ENCODE measurements around the gene PTCD2. TPM values are rescaled to one million over a fixed set of nuclear protein-coding genes. Genes with fewer than 3 reads are reported as not detected.

The PTCD2 gene
- 10 to 100 TPM; 13.8 to 19.9 TPM for total RNA-seq

GRCh38 chr5:72319976-72320752 lies at the start of gene PTCD2, which contains the start of gene MRPS27:
Gene PTCD2, plus strand, starts transcription at chr5:72320373. Its CDS starts 10 bp downstream, at chr5:72320383.
Gene MRPS27, minus strand, starts transcription at chr5:72320240. Its CDS starts 19 bp downstream, at chr5:72320221.
- H3K27ac Mint-ChIP-seq: peak within 1 kb of the TSS; percentile 93
- peak; percentile 92 to 96 for DNase-seq
- H3K27me3 Mint-ChIP-seq (ENCODE audit: low read depth): no peaks in the 10 kb centered on the region
- H3K4me1 Mint-ChIP-seq (ENCODE audit: low read depth): peaks cover 45% of the 10 kb centered on the region
- peak; percentile 100 for ATAC-seq (replicated peaks in 1 of 2)
- H3K36me3 Mint-ChIP-seq (ENCODE audit: insufficient read depth in 2 of 2): peaks cover 8 to 10% of the 10 kb centered on the region in 2 donors
- H3K9me3 Mint-ChIP-seq: no peaks in the 10 kb centered on the region
- H3K4me3 Mint-ChIP-seq: peak within 1 kb of the TSS; percentile 90 to 97

GRCh38 chr5:72271702-72272101 lies 48.5 kb upstream of the PTCD2 start:
- peaks cover 3 to 15% of the 10 kb centered on the region in 2 donors for H3K36me3 Mint-ChIP-seq (ENCODE audit: insufficient read depth in 2 of 2)
- no peaks in the 10 kb centered on the region for H3K27me3 Mint-ChIP-seq (ENCODE audit: low read depth)
- H3K4me3 Mint-ChIP-seq: no peak overlapping the region
- peaks cover 0 to 5% of the 10 kb centered on the region in 2 donors for H3K9me3 Mint-ChIP-seq
- no peak overlapping the region for H3K27ac Mint-ChIP-seq
- H3K4me1 Mint-ChIP-seq (ENCODE audit: low read depth): peaks cover 10% of the 10 kb centered on the region
- no peak for ATAC-seq (replicated peaks in 1 of 2)
- DNase-seq: no peak

GRCh38 chr5:72272398-72272797 lies 47.8 kb upstream of the PTCD2 start:
- ATAC-seq (replicated peaks in 1 of 2) (no peak), DNase-seq (no peak)
- H3K27ac Mint-ChIP-seq: no peak overlapping the region
- no peaks in the 10 kb centered on the region for H3K27me3 Mint-ChIP-seq (ENCODE audit: low read depth)
- no peak overlapping the region for H3K4me3 Mint-ChIP-seq
- peaks cover 10% of the 10 kb centered on the region for H3K4me1 Mint-ChIP-seq (ENCODE audit: low read depth)
- peaks cover 0 to 5% of the 10 kb centered on the region in 2 donors for H3K9me3 Mint-ChIP-seq
- peaks cover 5 to 21% of the 10 kb centered on the region in 2 donors for H3K36me3 Mint-ChIP-seq (ENCODE audit: insufficient read depth in 2 of 2)

GRCh38 chr5:72273547-72273946 lies 46.6 kb upstream of the PTCD2 start:
- ATAC-seq (replicated peaks in 1 of 2) (no peak), DNase-seq (no peak)
- Mint-ChIP-seq H3K27ac (no peak overlapping the region), H3K4me1 (ENCODE audit: low read depth) (peaks cover 10% of the 10 kb centered on the region), H3K36me3 (ENCODE audit: insufficient read depth in 2 of 2) (peaks cover 7 to 20% of the 10 kb centered on the region in 2 donors), H3K9me3 (peaks cover 0 to 5% of the 10 kb centered on the region in 2 donors), H3K27me3 (ENCODE audit: low read depth) (no peaks in the 10 kb centered on the region), H3K4me3 (no peak overlapping the region)

GRCh38 chr5:72276219-72276752 lies 43.9 kb upstream of the PTCD2 start:
- Mint-ChIP-seq H3K4me1 (ENCODE audit: low read depth) (peaks cover 10% of the 10 kb centered on the region), H3K27me3 (ENCODE audit: low read depth) (no peaks in the 10 kb centered on the region), H3K36me3 (ENCODE audit: insufficient read depth in 2 of 2) (peaks cover 7 to 29% of the 10 kb centered on the region in 2 donors), H3K27ac (no peak overlapping the region), H3K4me3 (no peak overlapping the region), H3K9me3 (peaks cover 0 to 5% of the 10 kb centered on the region in 2 donors)
- ATAC-seq (replicated peaks in 1 of 2) (no peak), DNase-seq (no peak)

- H3K27me3 Mint-ChIP-seq (ENCODE audit: low read depth): no peaks in the 10 kb centered on the region
- DNase-seq (no peak), ATAC-seq (replicated peaks in 1 of 2) (no peak)
- H3K4me1 Mint-ChIP-seq (ENCODE audit: low read depth): peaks cover 9% of the 10 kb centered on the region
- H3K4me3 Mint-ChIP-seq: no peak overlapping the region
- H3K36me3 Mint-ChIP-seq (ENCODE audit: insufficient read depth in 2 of 2): peaks cover 9 to 43% of the 10 kb centered on the region in 2 donors
- H3K9me3 Mint-ChIP-seq: peaks cover 0 to 5% of the 10 kb centered on the region in 2 donors
- H3K27ac Mint-ChIP-seq: no peak overlapping the region
These were observed 39.5 kb upstream of the PTCD2 start for GRCh38 chr5:72280581-72281069.

GRCh38 chr5:72281430-72281763 lies 38.8 kb upstream of the PTCD2 start:
- H3K36me3 Mint-ChIP-seq (ENCODE audit: insufficient read depth in 2 of 2): peaks cover 7 to 36% of the 10 kb centered on the region in 2 donors
- H3K27ac Mint-ChIP-seq: peak overlapping the region; percentile 24
- peaks cover 1% of the 10 kb centered on the region for H3K4me1 Mint-ChIP-seq (ENCODE audit: low read depth)

GRCh38 chr5:72281764-72282499 lies 38.2 kb upstream of the PTCD2 start:
- peaks cover 4 to 36% of the 10 kb centered on the region in 2 donors for H3K36me3 Mint-ChIP-seq (ENCODE audit: insufficient read depth in 2 of 2)
- no peaks in the 10 kb centered on the region for H3K27me3 Mint-ChIP-seq (ENCODE audit: low read depth)
- DNase-seq (no peak), ATAC-seq (replicated peaks in 1 of 2) (no peak)
- no peak overlapping the region for H3K27ac Mint-ChIP-seq
- H3K4me1 Mint-ChIP-seq (ENCODE audit: low read depth): no peaks in the 10 kb centered on the region
- no peaks in the 10 kb centered on the region for H3K9me3 Mint-ChIP-seq
- no peak overlapping the region for H3K4me3 Mint-ChIP-seq

More at GRCh38 chr5:72281430-72281763, 38.8 kb upstream of the PTCD2 start:
- ATAC-seq (replicated peaks in 1 of 2) (no peak), DNase-seq (no peak)
- H3K27me3 Mint-ChIP-seq (ENCODE audit: low read depth): no peaks in the 10 kb centered on the region
- peaks cover 0 to under 1% of the 10 kb centered on the region in 2 donors for H3K9me3 Mint-ChIP-seq
- H3K4me3 Mint-ChIP-seq: no peak overlapping the region

GRCh38 chr5:72282878-72283277 lies 37.3 kb upstream of the PTCD2 start:
- Mint-ChIP-seq H3K4me3 (no peak overlapping the region), H3K27me3 (ENCODE audit: low read depth) (no peaks in the 10 kb centered on the region), H3K9me3 (no peaks in the 10 kb centered on the region), H3K4me1 (ENCODE audit: low read depth) (no peaks in the 10 kb centered on the region), H3K27ac (peak overlapping the region; percentile 15), H3K36me3 (ENCODE audit: insufficient read depth in 2 of 2) (peaks cover 3 to 28% of the 10 kb centered on the region in 2 donors)
- DNase-seq: no peak
- ATAC-seq (replicated peaks in 1 of 2): no peak

- no peak overlapping the region for H3K4me3 Mint-ChIP-seq
- H3K27ac Mint-ChIP-seq: no peak overlapping the region
- DNase-seq: no peak
- peaks cover 3 to 28% of the 10 kb centered on the region in 2 donors for H3K36me3 Mint-ChIP-seq (ENCODE audit: insufficient read depth in 2 of 2)
- ATAC-seq (replicated peaks in 1 of 2): no peak
- no peaks in the 10 kb centered on the region for H3K9me3 Mint-ChIP-seq
- no peaks in the 10 kb centered on the region for H3K4me1 Mint-ChIP-seq (ENCODE audit: low read depth)
- no peaks in the 10 kb centered on the region for H3K27me3 Mint-ChIP-seq (ENCODE audit: low read depth)
These were observed 36.8 kb upstream of the PTCD2 start for GRCh38 chr5:72283358-72283757.

GRCh38 chr5:72284559-72285423 lies 35.4 kb upstream of the PTCD2 start:
- no peaks in the 10 kb centered on the region for H3K4me1 Mint-ChIP-seq (ENCODE audit: low read depth)
- DNase-seq (no peak), ATAC-seq (replicated peaks in 1 of 2) (no peak)
- no peaks in the 10 kb centered on the region for H3K9me3 Mint-ChIP-seq
- peaks cover 2 to 19% of the 10 kb centered on the region in 2 donors for H3K36me3 Mint-ChIP-seq (ENCODE audit: insufficient read depth in 2 of 2)
- H3K27ac Mint-ChIP-seq: peak overlapping the region; percentile 3
- H3K27me3 Mint-ChIP-seq (ENCODE audit: low read depth): no peaks in the 10 kb centered on the region
- H3K4me3 Mint-ChIP-seq: no peak overlapping the region

- ATAC-seq (replicated peaks in 1 of 2) (no peak), DNase-seq (no peak)
- Mint-ChIP-seq H3K36me3 (ENCODE audit: insufficient read depth in 2 of 2) (peaks cover 2 to 16% of the 10 kb centered on the region in 2 donors), H3K9me3 (no peaks in the 10 kb centered on the region), H3K27me3 (ENCODE audit: low read depth) (no peaks in the 10 kb centered on the region), H3K4me1 (ENCODE audit: low read depth) (no peaks in the 10 kb centered on the region), H3K27ac (peak overlapping the region; percentile 3), H3K4me3 (no peak overlapping the region)
These were observed 34.8 kb upstream of the PTCD2 start for GRCh38 chr5:72285424-72285821.
